Adrenal gland (tissue), 12 donors: ENCODE data around the gene HIVEP3. TPM values are rescaled to one million over a fixed set of nuclear protein-coding genes. Genes with fewer than 3 reads are reported as not detected.

Source experiments
- DNase-seq, 7 donors: peaks; one replicate each; pipeline ENCODE4 v3.0.0-alpha.2; 2019 to 2020
- H3K27ac ChIP-seq, 5 donors: fragments of 200-600 bp; sonication (generic) in 4 of 5; 1 replicate in 3 of 5; 2 replicates in 2 of 5; pipeline versions ENCODE4 v1.5.1 to v1.8.0; 2016 to 2020; ENCODE audit warnings: mild to moderate bottlenecking in 1 of 5
- H3K27me3 ChIP-seq: fragments of 200-600 bp; 2 replicates; pipeline ENCODE4 v1.8.0; 2021
- H3K36me3 ChIP-seq, 2 donors: fragments of 200-600 bp; replicated peaks in 1 of 2; 1 replicate in 1 of 2; 2 replicates in 1 of 2; pipeline versions ENCODE4 v1.5.1 to v1.8.0; 2018 to 2022
- H3K4me1 ChIP-seq, 2 donors: fragments of 200-600 bp; replicated peaks in 1 of 2; 1 replicate in 1 of 2; 2 replicates in 1 of 2; pipeline versions ENCODE4 v1.5.1 to v1.8.0; 2018 to 2021
- H3K4me3 ChIP-seq, 4 donors: fragments of 200-600 bp; sonication (generic) in 3 of 4; one replicate each; pipeline ENCODE4 v1.5.1; 2016 to 2018
- H3K9me3 ChIP-seq, 3 donors: fragments of 200-600 bp; sonication (generic) in 1 of 3; replicated peaks in 1 of 3; 1 replicate in 2 of 3; 2 replicates in 1 of 3; pipeline versions ENCODE4 v1.5.1 to v1.8.0; 2016 to 2021
- CTCF ChIP-seq, 6 experiments: fragments of 450-650 bp in 4 of 6; fragments of 200-600 bp in 2 of 6; sonication (generic) in 1 of 6; IDR thresholded peaks; 1 replicate in 5 of 6; 2 replicates in 1 of 6; pipeline versions ENCODE4 v1.5.1 to v1.8.0; 2016 to 2021; ENCODE audit warnings: antibody characterized with exemption in 6 of 6, mild to moderate bottlenecking in 2 of 6, moderate library complexity in 1 of 6
- POLR2A ChIP-seq, 2 donors: fragments of 450-650 bp; IDR thresholded peaks; one replicate each; pipeline ENCODE4 v1.6.1; 2017; ENCODE audit warnings: antibody characterized with exemption in 2 of 2, mild to moderate bottlenecking in 2 of 2, moderate library complexity in 1 of 2
- WGBS, 4 donors: extraction: QIAGEN DNeasy Blood & Tissue Kit in 2 of 4; methylation state at CpG; one replicate each; pipeline versions ENCODE4 v1.1.5 to v1.1.7; 2013 to 2017; 5-methylcytosine and 5-hydroxymethylcytosine counted together
- intact Hi-C, 2 donors: fragments of 100-400 bp; cut with DNase I; formaldehyde crosslinking; loops; one replicate each; pipeline versions ENCODE4 v1.14.1 to v1.15.0; 2022 to 2023
- polyA plus RNA-seq, 3 donors: library from polyadenylated mRNA; stranded (reverse); fragments of 200-250 nt in 2 of 3; fragments of 350-450 nt in 1 of 3; fragmentation: Illumina TruSeq in 1 of 3; extraction: RNeasy Lipid Tissue Mini Kit (QIAGEN cat#74804) in 1 of 3; gene quantifications; one replicate each; pipeline ENCODE4 v1.2.3, GENCODE V29; 2013 to 2014
- total RNA-seq, 9 donors: library from RNA; depleted of rRNA in 4 of 9; stranded (reverse); fragments of >200 nt in 4 of 9; fragments of 120-200 nt in 1 of 9; fragmentation: NEBNext Ultra II Directional in 1 of 9; extraction: Animal tissue kit (Norgen Biotek cat#: 25700) in 1 of 9; gene quantifications; one replicate each; pipeline versions ENCODE4 v1.1.0 to v1.2.4, GENCODE V29; 2013 to 2023
- donor health status: healthy with polysubstance abuse.
- donor health status: Bipolar disorder and iron deficiency.
- donor health status: DM: yes; HTN: yes; CAD: no.
- donor health status: DM: no; HTN: no; CAD: no.
- donor health status: DM: no; HTN: no; CAD: no.
- donor health status: DM: yes; HTN: yes; CAD: no.

Gene HIVEP3
- total and polyA plus RNA-seq, 12 donors, result 3.2 to 7.7 (median 7.0) TPM

DNA sequence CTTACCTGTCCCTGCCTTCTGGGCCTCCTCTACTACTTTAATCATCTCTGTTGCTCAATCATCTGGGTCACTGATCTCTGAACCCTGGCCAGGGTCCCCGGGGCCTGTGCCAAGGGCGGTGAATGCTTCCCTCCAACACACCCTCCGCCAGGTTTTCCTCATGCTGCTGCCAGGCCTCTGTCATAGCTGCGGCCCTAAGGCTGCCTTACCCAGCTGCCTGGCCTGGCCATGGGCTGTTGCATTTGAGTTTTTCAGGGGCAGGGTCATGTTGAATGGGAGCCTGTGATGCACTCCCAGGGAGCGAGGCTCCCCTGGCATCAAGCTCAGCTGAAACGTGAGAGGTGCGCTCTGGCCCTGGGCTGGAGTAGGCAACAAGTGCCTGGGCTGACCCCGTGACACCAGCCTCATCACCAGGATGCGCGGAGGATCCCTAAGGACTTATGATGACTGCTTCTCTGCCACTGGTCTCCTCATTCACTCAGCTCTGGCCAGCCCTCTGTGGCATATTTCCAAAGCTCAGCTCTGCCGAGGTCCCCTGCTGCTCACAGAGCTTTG lies 441.8 kb downstream of the HIVEP3 start:
- Histone ChIP-seq H3K4me1 (peaks cover 33 to 46% of the 10 kb centered on the region in 2 donors), H3K27me3 (no peaks in the 10 kb centered on the region), H3K9me3 (no peaks in the 10 kb centered on the region), H3K27ac (peak overlapping the region in 3 of 5 donors; percentile 57 to 87 (median 60)), H3K36me3 (no peaks in the 10 kb centered on the region), H3K4me3 (no peak overlapping the region)
- no peak for TF ChIP-seq POLR2A (IDR thresholded peaks at IDR 0.05)
- no peak for TF ChIP-seq CTCF (IDR thresholded peaks at IDR 0.05)
- intact Hi-C loops, result no loop called here
- WGBS, 4 donors, result 55 to 64% (median 63%) methylated on average over 5 to 11 of the region's 11 CpGs
- DNase-seq, result peak; percentile 73 to 87 (median 85)

DNA sequence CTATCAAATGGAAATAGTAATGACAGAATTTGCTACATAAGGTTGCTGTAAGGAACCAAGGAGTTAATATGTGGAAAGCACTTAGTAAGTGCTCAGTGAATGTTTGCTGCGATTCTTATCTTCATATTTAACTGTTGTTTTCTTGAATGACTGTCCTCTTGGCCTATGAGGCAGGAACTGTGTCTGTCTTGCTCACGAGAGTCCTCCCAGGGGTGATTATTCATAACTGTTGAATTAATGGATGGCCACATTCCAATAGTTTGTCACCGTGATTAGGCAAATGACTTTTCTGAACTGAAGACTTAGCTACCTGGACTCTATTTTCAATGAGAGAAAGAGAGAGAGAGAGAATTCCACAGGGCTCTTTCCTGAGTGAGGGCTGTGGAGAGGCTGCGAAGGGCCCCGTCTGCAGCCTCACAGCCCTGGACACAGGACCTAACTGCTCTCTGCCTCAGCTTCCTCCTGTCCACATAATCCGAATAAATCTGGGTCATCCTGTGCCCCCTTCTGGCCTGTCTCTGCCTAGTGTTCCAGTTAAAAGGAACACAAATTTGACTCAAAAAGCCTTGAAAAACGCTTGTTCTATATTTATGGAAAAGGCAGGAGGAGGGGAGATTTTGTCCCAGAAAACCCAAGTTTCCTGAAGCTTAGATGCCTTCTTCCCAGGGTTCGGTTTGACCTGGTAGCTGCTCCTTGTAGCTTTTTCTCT lies 442.7 kb downstream of the HIVEP3 start:
- peak overlapping the region in 4 of 5 donors; percentile 25 to 87 (median 58) for H3K27ac ChIP-seq
- intact Hi-C loops, result no loop called here
- no peaks in the 10 kb centered on the region for H3K9me3 ChIP-seq
- 39 to 45% (median 42%) methylated on average over 8 of the region's 8 CpGs for WGBS, 4 donors
- H3K36me3 ChIP-seq, result no peaks in the 10 kb centered on the region
- TF ChIP-seq CTCF (IDR thresholded peaks at IDR 0.05) (peak in 1 of 6 experiments; percentile 12), POLR2A (IDR thresholded peaks at IDR 0.05) (no peak)
- H3K4me1 ChIP-seq, result peaks cover 33 to 46% of the 10 kb centered on the region in 2 donors
- DNase-seq, result peak in 2 of 7 donors; percentile 25 to 49
- no peak overlapping the region for H3K4me3 ChIP-seq
- no peaks in the 10 kb centered on the region for H3K27me3 ChIP-seq

DNA sequence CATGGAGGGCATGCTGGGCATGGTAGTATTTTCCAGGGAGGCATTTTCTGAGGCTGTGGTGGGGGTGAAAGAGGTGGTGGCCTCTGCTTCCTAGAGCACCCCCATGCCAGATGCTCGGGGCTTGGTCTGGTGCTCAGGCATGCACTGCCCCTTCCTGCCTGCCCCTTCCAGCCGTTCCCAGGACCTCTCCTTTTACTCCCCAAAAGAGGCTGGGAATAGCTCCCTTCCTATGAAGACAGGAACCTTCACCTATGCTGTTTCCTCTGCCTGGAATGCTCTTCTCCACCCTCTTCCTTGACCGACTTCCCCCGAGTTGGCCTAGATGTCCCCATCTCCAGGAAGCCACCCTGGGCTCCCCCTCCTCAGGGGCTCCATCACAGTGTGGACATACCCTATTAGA lies 443.4 kb downstream of the HIVEP3 start:
- no peak overlapping the region for H3K4me3 ChIP-seq
- H3K27me3 ChIP-seq, result no peaks in the 10 kb centered on the region
- intact Hi-C loops, result no loop called here
- H3K9me3 ChIP-seq, result no peaks in the 10 kb centered on the region
- no peak for DNase-seq
- H3K27ac ChIP-seq, result peak overlapping the region in 3 of 5 donors; percentile 57 to 87 (median 60)
- WGBS, 4 donors, result 80 to 93% (median 88%) methylated on average over 3 to 4 of the region's 4 CpGs
- no peak for TF ChIP-seq POLR2A (IDR thresholded peaks at IDR 0.05)
- TF ChIP-seq CTCF (IDR thresholded peaks at IDR 0.05), result no peak
- H3K36me3 ChIP-seq, result no peaks in the 10 kb centered on the region
- H3K4me1 ChIP-seq, result peaks cover 33 to 46% of the 10 kb centered on the region in 2 donors

DNA sequence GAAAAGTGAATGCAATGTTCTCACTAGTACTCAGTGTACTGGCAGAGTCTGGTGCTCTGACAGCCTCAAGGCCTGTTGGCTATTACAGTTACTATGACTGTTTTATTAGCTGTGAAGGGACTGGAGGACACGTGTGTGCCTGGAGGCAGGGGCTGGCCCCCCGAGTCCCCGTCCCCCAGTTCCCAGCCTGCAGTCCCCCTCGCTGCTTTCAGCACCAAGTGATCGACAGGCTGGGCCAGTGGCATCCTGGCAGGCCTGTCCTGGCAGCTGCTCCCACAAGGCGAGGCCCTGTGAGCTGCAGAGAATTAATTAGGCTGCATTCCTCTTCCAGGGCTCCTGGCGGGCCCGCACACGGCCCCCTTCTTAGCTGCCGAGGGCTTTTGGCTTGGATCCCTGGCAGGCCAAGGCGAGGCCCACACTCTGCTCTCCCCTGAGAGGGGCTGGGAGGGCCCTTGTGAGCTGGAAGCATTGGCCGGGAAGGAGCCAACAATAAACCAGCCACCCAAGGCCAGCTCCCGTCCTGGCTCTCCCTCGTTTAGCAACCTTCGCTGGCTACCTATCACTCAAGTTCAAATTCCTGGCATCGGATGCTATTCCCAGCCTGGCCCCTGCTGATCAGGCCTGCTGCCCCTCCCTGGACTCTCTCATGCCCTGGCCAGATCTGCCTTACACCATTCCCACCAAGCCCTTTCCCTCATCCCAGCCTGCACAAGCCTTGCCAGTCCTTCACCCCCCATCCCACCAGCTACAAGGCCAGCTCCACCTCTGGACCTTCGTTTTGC lies 444.0 kb downstream of the HIVEP3 start:
- no peaks in the 10 kb centered on the region for H3K9me3 ChIP-seq
- intact Hi-C loops, result no loop called here
- peak in 6 of 7 donors; percentile 62 to 89 (median 82) for DNase-seq
- 40 to 47% (median 44%) methylated on average over 11 to 17 of the region's 17 CpGs for whole genome bisulfite sequencing, 4 donors
- H3K4me1 ChIP-seq, result peaks cover 33 to 46% of the 10 kb centered on the region in 2 donors
- no peaks in the 10 kb centered on the region for H3K27me3 ChIP-seq
- no peak overlapping the region for H3K4me3 ChIP-seq
- peak overlapping the region in 4 of 5 donors; percentile 60 to 87 (median 70) for H3K27ac ChIP-seq
- no peaks in the 10 kb centered on the region for H3K36me3 ChIP-seq
- TF ChIP-seq CTCF (IDR thresholded peaks at IDR 0.05), result no peak
- TF ChIP-seq POLR2A (IDR thresholded peaks at IDR 0.05), result no peak
